Astrocyte of the spinal cord (primary cell): Measurements from ENCODE around the gene LRFN4.

Experiments
- DNase-seq: peaks from one replicate; pipeline ENCODE4 v3.0.0; 2011; ENCODE audit warnings: low read depth, low spot score
- H3K4me3 ChIP-seq: 2 replicates; pipeline ENCODE4 v1.5.1; 2011; ENCODE audit warnings: low read depth, mild to moderate bottlenecking, low read length, moderate library complexity
- CTCF ChIP-seq: IDR thresholded peaks from 2 replicates; pipeline ENCODE4 v1.5.1; 2012; ENCODE audit warnings: low read depth, mild to moderate bottlenecking, low read length, inconsistent platforms
- in situ Hi-C: cut with HindIII; loops from 2 replicates; pipeline ENCODE4 v1.10.0; 2017; ENCODE audit warnings: low sequenced_read_pairs

Gene LRFN4

GRCh38 chr11:66866511-66866986, 9.7 kb downstream of the LRFN4 start:
- DNase-seq, result no peak
- in situ Hi-C loops, result no loop called here
- no peak overlapping the region for H3K4me3 ChIP-seq
- TF ChIP-seq CTCF, result no peak

- in situ Hi-C loops, result no loop called here
- H3K4me3 ChIP-seq, result no peak overlapping the region
- TF ChIP-seq CTCF, result no peak
- no peak for DNase-seq
Observed at GRCh38 chr11:66867425-66868040, 10.7 kb downstream of the LRFN4 start.

- TF ChIP-seq CTCF, result no peak
- H3K4me3 ChIP-seq, result no peak overlapping the region
- DNase-seq, result no peak
- in situ Hi-C loops, result no loop called here
Observed at GRCh38 chr11:66868082-66868725, 11.3 kb downstream of the LRFN4 start.

- TF ChIP-seq CTCF, result no peak
- in situ Hi-C loops, result no loop called here
- no peak overlapping the region for H3K4me3 ChIP-seq
- DNase-seq, result no peak
Observed at GRCh38 chr11:66868726-66869566, 12.1 kb downstream of the LRFN4 start.

GRCh38 chr11:66869567-66869870, 12.7 kb downstream of the LRFN4 start:
- no peak overlapping the region for H3K4me3 ChIP-seq
- no peak for TF ChIP-seq CTCF
- in situ Hi-C loops, result no loop called here
- DNase-seq, result no peak

- in situ Hi-C loops, result no loop called here
- H3K4me3 ChIP-seq, result no peak overlapping the region
- no peak for TF ChIP-seq CTCF
- DNase-seq, result no peak
Observed at GRCh38 chr11:66870131-66870530, 13.3 kb downstream of the LRFN4 start.
